GM03348 (cell line): ENCODE data around the gene MCM6.
A peak's percentile ranks its signal among the peaks of the same experiment; 100 is the strongest.
"Not testable (repeated sequence)": the region's sequence is repeated elsewhere in the genome, so short reads cannot be mapped to it uniquely, and the experiment has no call there.

Source experiments
- DNase-seq: peaks from one replicate; pipeline ENCODE4 v3.0.0; 2012; ENCODE audit warnings: low spot score

The MCM6 gene

GRCh38 chr2:135876066-135876711 lies at the start of gene MCM6:
Gene MCM6 (minus strand): TSS chr2:135876443. CDS start chr2:135876365, 78 bp downstream.
- peak; percentile 99 for DNase-seq

GRCh38 chr2:135925571-135925970 lies 49.3 kb upstream of the MCM6 start:
- no peak for DNase-seq

- peak; percentile 26 for DNase-seq
Observed at GRCh38 chr2:135916207-135916606, 40.0 kb upstream of the MCM6 start.

GRCh38 chr2:135914485-135914884 lies 38.2 kb upstream of the MCM6 start:
- no peak for DNase-seq

- DNase-seq, result peak; percentile 52
Observed at GRCh38 chr2:135913727-135914365, 37.6 kb upstream of the MCM6 start.

- DNase-seq, result peak; percentile 18
Observed at GRCh38 chr2:135909976-135910375, 33.7 kb upstream of the MCM6 start.

- DNase-seq, result no peak
Observed at GRCh38 chr2:135905679-135906078, 29.4 kb upstream of the MCM6 start.

GRCh38 chr2:135904341-135904989 lies 28.2 kb upstream of the MCM6 start:
- peak; percentile 71 for DNase-seq

- no peak for DNase-seq
Observed at GRCh38 chr2:135903650-135904049, 27.4 kb upstream of the MCM6 start.

GRCh38 chr2:135899567-135899966 lies 23.3 kb upstream of the MCM6 start:
- no peak for DNase-seq

GRCh38 chr2:135898234-135898786 lies 22.1 kb upstream of the MCM6 start:
- DNase-seq, result no peak

GRCh38 chr2:135894930-135895329 lies 18.7 kb upstream of the MCM6 start:
- no peak for DNase-seq

GRCh38 chr2:135893374-135893794 lies 17.1 kb upstream of the MCM6 start:
- no peak for DNase-seq

- no peak for DNase-seq
Observed at GRCh38 chr2:135890835-135891234, 14.6 kb upstream of the MCM6 start.

- DNase-seq, result no peak
Observed at GRCh38 chr2:135890149-135890548, 13.9 kb upstream of the MCM6 start.

- not testable (repeated sequence) for DNase-seq
Observed at GRCh38 chr2:135888587-135888986, 12.3 kb upstream of the MCM6 start.

- DNase-seq, result no peak
Observed at GRCh38 chr2:135885709-135886108, 9.5 kb upstream of the MCM6 start.

GRCh38 chr2:135882415-135882814 lies 6.2 kb upstream of the MCM6 start:
- DNase-seq, result no peak

GRCh38 chr2:135876770-135877169 lies 527 bp upstream of the MCM6 start:
- DNase-seq, result not testable (repeated sequence)

- peak; percentile 75 for DNase-seq
Observed at GRCh38 chr2:135875491-135876065, 665 bp downstream of the MCM6 start.

- no peak for DNase-seq
Observed at GRCh38 chr2:135874777-135875365, 1.4 kb downstream of the MCM6 start.

GRCh38 chr2:135870571-135870970 lies 5.7 kb downstream of the MCM6 start:
- DNase-seq, result no peak
